GM12878 (cell line): ENCODE data around the gene ACP3.

Experiments
- CTCF ChIP-seq, 3 experiments: IDR thresholded peaks in 2 of 3; conservative IDR thresholded peaks in 1 of 3; 2 replicates each; pipeline ENCODE4 v1.5.1; 2011; ENCODE audit warnings: low read depth in 3 of 3, low read length in 3 of 3, mild to moderate bottlenecking in 3 of 3, control low read depth in 2 of 3, moderate library complexity in 2 of 3, inconsistent platforms in 1 of 3, mixed read lengths in 1 of 3; ENCODE audit not compliant: control insufficient read depth in 2 of 3, insufficient read depth in 1 of 3; ENCODE audit errors: extremely low read depth in 1 of 3
- MTA2 ChIP-seq: fragments of 450-650 bp; IDR thresholded peaks from 2 replicates; pipeline ENCODE4 v1.6.1; 2016; ENCODE audit warnings: low read depth, mild to moderate bottlenecking, moderate library complexity
- NFYB ChIP-seq: IDR thresholded peaks from 2 replicates; pipeline ENCODE4 v1.6.1; 2011; ENCODE audit warnings: low read depth, mild to moderate bottlenecking, low read length, improper control_type of control experiment, moderate library complexity; ENCODE audit not compliant: insufficient read depth
- PAX8 ChIP-seq: fragments of 450-650 bp; IDR thresholded peaks from 2 replicates; pipeline ENCODE4 v1.6.1; 2017; ENCODE audit warnings: mild to moderate bottlenecking, moderate library complexity
- USF2 ChIP-seq: IDR thresholded peaks from 2 replicates; pipeline ENCODE4 v1.6.1; 2011; ENCODE audit warnings: low read depth, low read length, improper control_type of control experiment, borderline replicate concordance

DNA sequence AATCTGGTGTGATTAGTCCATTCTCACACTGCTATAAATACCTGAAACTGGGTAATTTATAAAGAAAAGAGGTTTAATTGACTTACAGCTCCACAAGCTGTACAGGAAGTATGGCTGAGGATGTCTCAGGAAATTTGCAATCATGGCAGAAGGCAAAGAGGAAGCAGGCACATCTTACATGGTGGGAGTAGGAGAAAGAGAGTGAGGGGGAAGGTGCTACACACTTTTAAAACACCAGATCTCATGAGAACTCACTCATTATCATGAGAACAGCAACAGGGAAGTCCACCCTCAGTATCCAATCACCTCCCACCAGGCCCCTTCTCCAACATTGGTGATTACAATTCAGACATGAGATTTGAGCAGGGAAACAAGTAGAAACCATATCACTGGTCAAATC is 24.0 kb upstream of the ACP3 start:
- TF ChIP-seq CTCF (IDR thresholded peaks at IDR 0.05 in 2 of 3, conservative IDR thresholded peaks at IDR 0.05 in 1 of 3; ENCODE audit: control insufficient read depth in 2 of 3, extremely low read depth in 1 of 3, insufficient read depth in 1 of 3, low read depth in 3 of 3, low read length in 3 of 3) (no peak), USF2 (no peak), PAX8 (no peak), MTA2 (no peak), NFYB (no peak)
